ENCODE results near the gene LENG9. TPM values are rescaled to one million over a fixed set of nuclear protein-coding genes. Genes with fewer than 3 reads are reported as not detected.
A peak's percentile ranks its signal among the peaks of the same experiment; 100 is the strongest.

LENG9 gene
- total RNA-seq, 1 donor from 2014 or later: 15.0 TPM

- FAIRE-seq: no peak
- TF ChIP-seq CTCF (IDR thresholded peaks at IDR 0.05; ENCODE audit: insufficient read depth, low read length, severe bottlenecking): no peak
Observed at GRCh38 chr19:54461210-54461609, 2.4 kb downstream of the LENG9 start.

DNA sequence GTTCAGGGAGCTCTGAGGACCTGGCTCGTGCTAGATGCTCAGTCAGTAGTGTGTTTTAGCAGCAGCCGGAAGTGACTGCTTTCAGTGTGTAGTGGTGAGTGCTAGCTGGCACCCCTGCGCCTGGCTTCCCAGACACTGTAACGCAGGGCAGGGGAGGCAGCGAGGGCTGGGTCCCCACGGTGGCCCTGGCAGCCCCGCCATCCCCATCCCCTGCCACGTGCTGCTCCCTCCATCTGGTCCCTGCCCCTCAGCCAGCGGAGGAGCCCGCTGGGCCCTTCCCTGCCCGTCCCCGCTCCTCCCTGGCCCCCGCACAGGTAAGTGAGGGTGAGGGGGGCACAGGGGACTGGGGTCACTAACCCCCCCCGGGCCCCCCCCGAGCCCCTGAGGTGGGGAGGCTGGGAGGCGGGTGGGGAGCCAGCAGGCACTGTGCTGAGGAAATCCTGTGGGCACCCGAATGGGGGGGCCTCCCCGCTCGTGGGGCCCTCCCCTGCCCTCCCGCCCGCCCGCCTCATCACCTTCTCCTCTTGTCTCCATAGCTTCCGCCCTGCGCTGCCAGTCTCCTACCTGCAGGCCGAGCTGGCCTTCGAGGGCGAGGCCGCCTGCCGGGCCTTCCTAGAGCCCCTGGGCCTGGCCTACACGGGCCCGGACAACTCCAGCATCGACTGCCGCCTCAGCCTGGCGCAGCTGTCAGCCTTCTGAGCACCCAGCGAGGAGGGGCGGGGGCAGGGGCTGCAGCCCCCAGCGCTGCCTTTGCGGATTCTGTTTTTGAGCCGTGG is 3.2 kb downstream of the LENG9 start:
- Histone ChIP-seq H3K27me3 (ENCODE audit: control insufficient read depth, insufficient read depth, low read length) (no peaks in the 10 kb centered on the region), H3K4me3 (ENCODE audit: low read depth, low read length) (no peak overlapping the region), H3K36me3 (ENCODE audit: control insufficient read depth, insufficient read depth, low read length) (peaks cover 32% of the 10 kb centered on the region)
- DNase-seq (ENCODE audit: low read depth) (no peak), FAIRE-seq (no peak)
- TF ChIP-seq CTCF (IDR thresholded peaks at IDR 0.05; ENCODE audit: insufficient read depth, low read length, severe bottlenecking): no peak

More at GRCh38 chr19:54461210-54461609, 2.4 kb downstream of the LENG9 start:
- peaks cover 27% of the 10 kb centered on the region for H3K36me3 ChIP-seq (ENCODE audit: control insufficient read depth, insufficient read depth, low read length)
- H3K4me3 ChIP-seq (ENCODE audit: low read depth, low read length): no peak overlapping the region
- no peak for DNase-seq (ENCODE audit: low read depth)
- no peaks in the 10 kb centered on the region for H3K27me3 ChIP-seq (ENCODE audit: control insufficient read depth, insufficient read depth, low read length)

DNA sequence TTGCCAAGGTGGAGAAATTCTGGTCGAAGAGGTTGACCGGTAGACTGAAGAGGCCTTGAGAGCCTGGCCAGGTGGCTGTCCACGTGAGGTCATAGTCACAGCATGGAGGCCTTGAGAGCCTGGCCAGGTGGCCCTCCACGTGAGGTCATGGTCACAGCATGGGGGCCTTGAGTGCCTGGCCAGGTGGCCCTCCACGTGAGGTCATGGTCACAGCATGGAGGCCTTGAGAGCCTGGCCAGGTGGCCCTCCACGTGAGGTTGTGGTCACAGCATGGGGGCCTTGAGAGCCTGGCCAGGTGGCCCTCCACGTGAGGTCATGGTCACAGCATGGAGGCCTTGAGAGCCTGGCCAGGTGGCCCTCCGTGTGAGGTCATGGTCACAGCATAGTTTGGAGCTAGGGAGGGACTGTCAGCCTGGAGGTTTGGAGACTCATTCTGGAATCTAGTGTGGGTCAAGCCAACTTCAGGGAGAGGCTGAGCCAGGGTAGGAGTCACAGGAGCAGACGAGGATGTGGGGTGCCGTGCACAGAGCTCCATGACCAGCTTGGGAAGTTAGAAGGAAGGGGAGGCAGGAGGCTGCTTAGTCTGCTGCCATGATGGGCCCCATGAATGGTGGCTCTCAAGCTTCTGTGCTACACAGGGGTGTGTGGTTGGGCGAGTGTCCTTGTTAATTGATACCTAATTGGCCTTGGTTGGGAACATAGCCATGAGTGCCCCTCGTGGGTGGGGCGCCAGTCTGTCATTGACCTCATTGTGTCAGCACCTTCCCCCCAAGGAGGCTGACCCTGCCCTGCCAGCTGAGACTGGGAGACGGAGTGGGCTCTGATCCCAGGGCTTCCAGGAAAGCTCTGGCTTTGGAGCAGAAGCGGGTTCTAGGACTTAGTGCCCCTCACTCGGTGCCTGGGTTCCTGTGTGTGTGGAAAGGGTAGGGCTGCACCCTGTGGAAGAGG is 4.0 kb downstream of the LENG9 start:
- no peak overlapping the region for H3K4me3 ChIP-seq (ENCODE audit: low read depth, low read length)
- no peak for DNase-seq (ENCODE audit: low read depth)
- no peaks in the 10 kb centered on the region for H3K27me3 ChIP-seq (ENCODE audit: control insufficient read depth, insufficient read depth, low read length)
- H3K36me3 ChIP-seq (ENCODE audit: control insufficient read depth, insufficient read depth, low read length): peaks cover 39% of the 10 kb centered on the region
- FAIRE-seq: peak; percentile 64
- no peak for TF ChIP-seq CTCF (IDR thresholded peaks at IDR 0.05; ENCODE audit: insufficient read depth, low read length, severe bottlenecking)

DNA sequence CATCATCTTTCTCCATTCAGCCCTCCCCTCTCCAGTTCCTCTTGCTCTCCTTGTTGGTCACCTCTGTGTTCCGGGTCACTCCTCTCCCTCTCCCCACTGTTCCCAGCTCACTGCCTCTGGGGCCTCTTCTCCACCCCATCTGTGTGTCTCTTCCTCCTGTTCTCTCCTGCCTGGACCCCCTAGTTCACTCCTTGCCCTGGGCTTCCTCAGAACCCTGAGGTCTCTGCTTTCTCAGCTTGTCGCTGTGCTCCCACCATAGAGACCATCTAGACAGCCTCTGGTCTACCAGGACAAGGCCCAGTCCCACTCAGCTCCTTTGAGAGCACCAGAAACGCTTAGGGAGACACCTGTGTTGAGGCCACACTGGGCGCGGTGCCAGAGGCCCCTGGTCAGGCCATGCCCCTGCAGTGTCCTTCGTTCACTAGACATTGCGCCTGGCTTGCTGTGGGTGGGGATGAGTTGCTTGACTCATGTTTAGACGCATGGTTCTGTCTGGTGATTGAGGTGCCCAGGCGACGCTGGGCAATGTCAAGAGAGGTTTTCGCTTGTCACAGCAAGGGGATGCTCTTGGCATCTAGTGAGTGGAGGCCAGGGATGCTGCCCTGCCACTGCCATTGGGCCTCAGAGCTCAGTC is 4.8 kb downstream of the LENG9 start:
- no peak overlapping the region for H3K4me3 ChIP-seq (ENCODE audit: low read depth, low read length)
- H3K27me3 ChIP-seq (ENCODE audit: control insufficient read depth, insufficient read depth, low read length): no peaks in the 10 kb centered on the region
- FAIRE-seq (no peak), DNase-seq (ENCODE audit: low read depth) (no peak)
- no peak for TF ChIP-seq CTCF (IDR thresholded peaks at IDR 0.05; ENCODE audit: insufficient read depth, low read length, severe bottlenecking)
- peaks cover 45% of the 10 kb centered on the region for H3K36me3 ChIP-seq (ENCODE audit: control insufficient read depth, insufficient read depth, low read length)

GRCh38 chr19:54457773-54458647 is 5.6 kb downstream of the LENG9 start:
- Histone ChIP-seq H3K4me3 (ENCODE audit: low read depth, low read length) (no peak overlapping the region), H3K36me3 (ENCODE audit: control insufficient read depth, insufficient read depth, low read length) (peaks cover 47% of the 10 kb centered on the region), H3K27me3 (ENCODE audit: control insufficient read depth, insufficient read depth, low read length) (no peaks in the 10 kb centered on the region)
- FAIRE-seq (no peak), DNase-seq (ENCODE audit: low read depth) (no peak)
- no peak for TF ChIP-seq CTCF (IDR thresholded peaks at IDR 0.05; ENCODE audit: insufficient read depth, low read length, severe bottlenecking)

Data from bronchial epithelial cell (primary cell).